Measurements from ENCODE around the gene SSX2IP. TPM values are rescaled to one million over a fixed set of nuclear protein-coding genes. Genes with fewer than 3 reads are reported as not detected.
A peak's percentile ranks its signal among the peaks of the same experiment; 100 is the strongest.

The SSX2IP gene
- total and polyA plus RNA-seq, 2 experiments from 2014 or later: 23.2 to 28.4 TPM

DNA sequence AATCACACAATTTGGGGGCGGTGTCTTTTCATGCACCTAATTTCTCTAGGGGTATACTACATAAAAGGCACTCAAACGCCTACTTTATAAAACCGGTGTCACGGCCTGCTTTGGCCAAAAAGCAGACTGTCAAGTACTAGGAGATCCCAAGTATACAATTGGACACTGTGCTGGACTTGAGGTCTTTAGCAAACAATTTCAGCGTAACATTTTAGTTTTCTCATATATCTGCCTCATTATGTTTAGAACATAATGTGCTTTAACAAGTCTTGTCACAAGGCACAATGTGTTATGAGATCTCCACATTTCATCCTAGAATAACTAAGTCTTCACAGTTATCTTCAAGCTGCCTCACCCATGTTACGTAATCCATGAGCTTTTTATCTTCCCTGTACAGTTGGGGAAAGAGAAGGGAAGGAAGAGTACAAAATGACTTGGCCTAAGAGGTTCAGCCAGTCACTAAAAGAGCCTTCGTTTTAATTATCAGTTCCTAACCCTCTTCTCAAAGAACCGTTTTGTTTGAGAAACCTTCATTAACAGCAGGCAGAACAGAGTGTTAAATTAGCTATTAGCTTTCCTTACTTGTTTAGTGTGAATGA lies 1.7 kb downstream of the SSX2IP start:
- no peaks in the 10 kb centered on the region for H3K27me3 Mint-ChIP-seq (ENCODE audit: insufficient read depth, low read depth, poor library complexity)

GRCh38 chr1:84687714-84688462 lies 2.4 kb downstream of the SSX2IP start:
- no peaks in the 10 kb centered on the region for H3K36me3 Mint-ChIP-seq (ENCODE audit: low read depth)
- Histone ChIP-seq H3K4me1 (ENCODE audit: insufficient read depth) (peaks cover 41% of the 10 kb centered on the region), H2AFZ (no peak overlapping the region), H3K79me2 (replicated peaks; ENCODE audit: insufficient read depth) (peaks cover 69% of the 10 kb centered on the region), H4K20me1 (replicated peaks; ENCODE audit: insufficient read depth) (peaks cover 11% of the 10 kb centered on the region; the same call in 1 of the 2 replicates), H3F3A (replicated peaks; ENCODE audit: low read depth) (peaks cover 7% of the 10 kb centered on the region; the same call in 1 of the 2 replicates), H3K36me3 (ENCODE audit: insufficient read depth) (no peaks in the 10 kb centered on the region), H3K9me2 (ENCODE audit: insufficient read depth) (no peaks in the 10 kb centered on the region), H3K4me3 (peak overlapping the region; percentile 66; the same call in 1 of the 2 replicates), H3K27me3 (ENCODE audit: insufficient read depth) (no peaks in the 10 kb centered on the region), H3K4me2 (peak overlapping the region; percentile 84), H3K27ac (ENCODE audit: low read depth) (no peak overlapping the region)
- no peaks in the 10 kb centered on the region for H3K9me3 Mint-ChIP-seq
- DNase-seq (ENCODE audit: low spot score) (no peak), ATAC-seq (no peak)
- peak overlapping the region; percentile 13; the same call in 1 of the 3 replicates for H3K4me3 Mint-ChIP-seq
- no peak overlapping the region for H3K27ac Mint-ChIP-seq
- H3K4me1 Mint-ChIP-seq: peaks cover 49% of the 10 kb centered on the region
- H3K27me3 Mint-ChIP-seq (ENCODE audit: insufficient read depth, low read depth, poor library complexity): no peaks in the 10 kb centered on the region
- no peak for TF ChIP-seq EZH2 (IDR thresholded peaks at IDR 0.05; ENCODE audit: low read depth, unreplicated experiment)
- TF ChIP-seq JUNB (IDR thresholded peaks at IDR 0.05; ENCODE audit: unreplicated experiment): no peak
- TF ChIP-seq, protein P1, sequence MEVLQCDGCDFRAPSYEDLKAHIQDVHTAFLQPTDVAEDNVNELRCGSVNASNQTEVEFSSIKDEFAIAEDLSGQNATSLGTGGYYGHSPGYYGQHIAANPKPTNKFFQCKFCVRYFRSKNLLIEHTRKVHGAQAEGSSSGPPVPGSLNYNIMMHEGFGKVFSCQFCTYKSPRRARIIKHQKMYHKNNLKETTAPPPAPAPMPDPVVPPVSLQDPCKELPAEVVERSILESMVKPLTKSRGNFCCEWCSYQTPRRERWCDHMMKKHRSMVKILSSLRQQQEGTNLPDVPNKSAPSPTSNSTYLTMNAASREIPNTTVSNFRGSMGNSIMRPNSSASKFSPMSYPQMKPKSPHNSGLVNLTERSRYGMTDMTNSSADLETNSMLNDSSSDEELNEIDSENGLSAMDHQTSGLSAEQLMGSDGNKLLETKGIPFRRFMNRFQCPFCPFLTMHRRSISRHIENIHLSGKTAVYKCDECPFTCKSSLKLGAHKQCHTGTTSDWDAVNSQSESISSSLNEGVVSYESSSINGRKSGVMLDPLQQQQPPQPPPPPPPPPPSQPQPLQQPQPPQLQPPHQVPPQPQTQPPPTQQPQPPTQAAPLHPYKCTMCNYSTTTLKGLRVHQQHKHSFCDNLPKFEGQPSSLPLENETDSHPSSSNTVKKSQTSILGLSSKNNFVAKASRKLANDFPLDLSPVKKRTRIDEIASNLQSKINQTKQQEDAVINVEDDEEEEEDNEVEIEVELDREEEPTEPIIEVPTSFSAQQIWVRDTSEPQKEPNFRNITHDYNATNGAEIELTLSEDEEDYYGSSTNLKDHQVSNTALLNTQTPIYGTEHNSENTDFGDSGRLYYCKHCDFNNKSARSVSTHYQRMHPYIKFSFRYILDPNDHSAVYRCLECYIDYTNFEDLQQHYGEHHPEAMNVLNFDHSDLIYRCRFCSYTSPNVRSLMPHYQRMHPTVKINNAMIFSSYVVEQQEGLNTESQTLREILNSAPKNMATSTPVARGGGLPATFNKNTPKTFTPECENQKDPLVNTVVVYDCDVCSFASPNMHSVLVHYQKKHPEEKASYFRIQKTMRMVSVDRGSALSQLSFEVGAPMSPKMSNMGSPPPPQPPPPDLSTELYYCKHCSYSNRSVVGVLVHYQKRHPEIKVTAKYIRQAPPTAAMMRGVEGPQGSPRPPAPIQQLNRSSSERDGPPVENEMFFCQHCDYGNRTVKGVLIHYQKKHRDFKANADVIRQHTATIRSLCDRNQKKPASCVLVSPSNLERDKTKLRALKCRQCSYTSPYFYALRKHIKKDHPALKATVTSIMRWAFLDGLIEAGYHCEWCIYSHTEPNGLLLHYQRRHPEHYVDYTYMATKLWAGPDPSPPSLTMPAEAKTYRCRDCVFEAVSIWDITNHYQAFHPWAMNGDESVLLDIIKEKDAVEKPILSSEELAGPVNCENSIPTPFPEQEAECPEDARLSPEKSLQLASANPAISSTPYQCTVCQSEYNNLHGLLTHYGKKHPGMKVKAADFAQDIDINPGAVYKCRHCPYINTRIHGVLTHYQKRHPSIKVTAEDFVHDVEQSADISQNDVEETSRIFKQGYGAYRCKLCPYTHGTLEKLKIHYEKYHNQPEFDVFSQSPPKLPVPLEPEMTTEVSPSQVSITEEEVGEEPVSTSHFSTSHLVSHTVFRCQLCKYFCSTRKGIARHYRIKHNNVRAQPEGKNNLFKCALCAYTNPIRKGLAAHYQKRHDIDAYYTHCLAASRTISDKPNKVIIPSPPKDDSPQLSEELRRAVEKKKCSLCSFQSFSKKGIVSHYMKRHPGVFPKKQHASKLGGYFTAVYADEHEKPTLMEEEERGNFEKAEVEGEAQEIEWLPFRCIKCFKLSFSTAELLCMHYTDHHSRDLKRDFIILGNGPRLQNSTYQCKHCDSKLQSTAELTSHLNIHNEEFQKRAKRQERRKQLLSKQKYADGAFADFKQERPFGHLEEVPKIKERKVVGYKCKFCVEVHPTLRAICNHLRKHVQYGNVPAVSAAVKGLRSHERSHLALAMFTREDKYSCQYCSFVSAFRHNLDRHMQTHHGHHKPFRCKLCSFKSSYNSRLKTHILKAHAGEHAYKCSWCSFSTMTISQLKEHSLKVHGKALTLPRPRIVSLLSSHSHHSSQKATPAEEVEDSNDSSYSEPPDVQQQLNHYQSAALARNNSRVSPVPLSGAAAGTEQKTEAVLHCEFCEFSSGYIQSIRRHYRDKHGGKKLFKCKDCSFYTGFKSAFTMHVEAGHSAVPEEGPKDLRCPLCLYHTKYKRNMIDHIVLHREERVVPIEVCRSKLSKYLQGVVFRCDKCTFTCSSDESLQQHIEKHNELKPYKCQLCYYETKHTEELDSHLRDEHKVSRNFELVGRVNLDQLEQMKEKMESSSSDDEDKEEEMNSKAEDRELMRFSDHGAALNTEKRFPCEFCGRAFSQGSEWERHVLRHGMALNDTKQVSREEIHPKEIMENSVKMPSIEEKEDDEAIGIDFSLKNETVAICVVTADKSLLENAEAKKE (CRISPR knock-in tag; IDR thresholded peaks at IDR 0.05): no peak
- TF ChIP-seq REST (IDR thresholded peaks at IDR 0.05; ENCODE audit: unreplicated experiment): no peak
- TF ChIP-seq NANOG (IDR thresholded peaks at IDR 0.05; ENCODE audit: borderline replicate concordance): no peak
- TF ChIP-seq, protein P2, sequence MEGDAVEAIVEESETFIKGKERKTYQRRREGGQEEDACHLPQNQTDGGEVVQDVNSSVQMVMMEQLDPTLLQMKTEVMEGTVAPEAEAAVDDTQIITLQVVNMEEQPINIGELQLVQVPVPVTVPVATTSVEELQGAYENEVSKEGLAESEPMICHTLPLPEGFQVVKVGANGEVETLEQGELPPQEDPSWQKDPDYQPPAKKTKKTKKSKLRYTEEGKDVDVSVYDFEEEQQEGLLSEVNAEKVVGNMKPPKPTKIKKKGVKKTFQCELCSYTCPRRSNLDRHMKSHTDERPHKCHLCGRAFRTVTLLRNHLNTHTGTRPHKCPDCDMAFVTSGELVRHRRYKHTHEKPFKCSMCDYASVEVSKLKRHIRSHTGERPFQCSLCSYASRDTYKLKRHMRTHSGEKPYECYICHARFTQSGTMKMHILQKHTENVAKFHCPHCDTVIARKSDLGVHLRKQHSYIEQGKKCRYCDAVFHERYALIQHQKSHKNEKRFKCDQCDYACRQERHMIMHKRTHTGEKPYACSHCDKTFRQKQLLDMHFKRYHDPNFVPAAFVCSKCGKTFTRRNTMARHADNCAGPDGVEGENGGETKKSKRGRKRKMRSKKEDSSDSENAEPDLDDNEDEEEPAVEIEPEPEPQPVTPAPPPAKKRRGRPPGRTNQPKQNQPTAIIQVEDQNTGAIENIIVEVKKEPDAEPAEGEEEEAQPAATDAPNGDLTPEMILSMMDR (conservative IDR thresholded peaks at IDR 0.05; ENCODE audit: low read depth in 2 of 2): no peak
- no peak for TF ChIP-seq ZNF331 (CRISPR knock-in tag; IDR thresholded peaks at IDR 0.05; ENCODE audit: low read depth)

More for the DNA sequence above, 1.7 kb downstream of the SSX2IP start:
- H3K4me2 ChIP-seq: peak overlapping the region; percentile 84
- H3K4me3 Mint-ChIP-seq: peak overlapping the region; percentile 77
- peak overlapping the region; percentile 66 for H3K4me3 ChIP-seq
- H3K4me1 Mint-ChIP-seq: peaks cover 45% of the 10 kb centered on the region
- peaks cover 41% of the 10 kb centered on the region for H3K4me1 ChIP-seq (ENCODE audit: insufficient read depth)
- no peaks in the 10 kb centered on the region for H3K36me3 Mint-ChIP-seq (ENCODE audit: low read depth)
- no peaks in the 10 kb centered on the region for H3K9me3 Mint-ChIP-seq
- peaks cover 62% of the 10 kb centered on the region for H3K79me2 ChIP-seq (replicated peaks; ENCODE audit: insufficient read depth)
- H3F3A ChIP-seq (replicated peaks; ENCODE audit: low read depth): peaks cover 7% of the 10 kb centered on the region; the same call in 1 of the 2 replicates
- ATAC-seq (no peak), DNase-seq (ENCODE audit: low spot score) (no peak)
- H3K27ac ChIP-seq (ENCODE audit: low read depth): no peak overlapping the region; the same call in 1 of the 2 replicates
- TF ChIP-seq NANOG (IDR thresholded peaks at IDR 0.05; ENCODE audit: borderline replicate concordance): no peak
- no peak for TF ChIP-seq EZH2 (IDR thresholded peaks at IDR 0.05; ENCODE audit: low read depth, unreplicated experiment)
- no peak for TF ChIP-seq JUNB (IDR thresholded peaks at IDR 0.05; ENCODE audit: unreplicated experiment)
- no peak overlapping the region for H2AFZ ChIP-seq
- H3K36me3 ChIP-seq (ENCODE audit: insufficient read depth): no peaks in the 10 kb centered on the region
- H3K9me2 ChIP-seq (ENCODE audit: insufficient read depth): no peaks in the 10 kb centered on the region
- H4K20me1 ChIP-seq (replicated peaks; ENCODE audit: insufficient read depth): peaks cover 11% of the 10 kb centered on the region; the same call in 1 of the 2 replicates
- no peak overlapping the region for H3K27ac Mint-ChIP-seq
- no peaks in the 10 kb centered on the region for H3K27me3 ChIP-seq (ENCODE audit: insufficient read depth)
